Nephron (organoid): Measurements from ENCODE around the gene MYO1F.

Experiments used
- H3K27ac Mint-ChIP-seq, 3 experiments: 2 replicates each; pipeline ENCODE4 v1.8.0; 2020; ENCODE audit warnings: mixed read lengths in 3 of 3, mild to moderate bottlenecking in 2 of 3, moderate library complexity in 1 of 3
- H3K27me3 Mint-ChIP-seq: 2 replicates; pipeline ENCODE4 v1.8.0; 2021; ENCODE audit warnings: low read depth, mild to moderate bottlenecking, moderate library complexity, mixed read lengths
- H3K36me3 Mint-ChIP-seq: 2 replicates; pipeline ENCODE4 v1.8.0; 2020; ENCODE audit warnings: low read depth, mixed read lengths
- H3K4me1 Mint-ChIP-seq: 2 replicates; pipeline ENCODE4 v1.8.0; 2020; ENCODE audit warnings: mixed read lengths
- H3K4me3 Mint-ChIP-seq, 3 experiments: 2 replicates each; pipeline ENCODE4 v1.8.0; 2020; ENCODE audit warnings: mild to moderate bottlenecking in 3 of 3, mixed read lengths in 3 of 3, moderate library complexity in 2 of 3
- H3K9me3 Mint-ChIP-seq: 2 replicates; pipeline ENCODE4 v1.8.0; 2020; ENCODE audit warnings: mixed read lengths
- TF ChIP-seq, protein P1 (sequence below), 3 experiments: fragments of 200-600 bp; sonication (generic); IDR thresholded peaks; one replicate each; pipeline ENCODE4 v1.5.0; 2021; ENCODE audit warnings: antibody characterized with exemption in 3 of 3; ENCODE audit not compliant: unreplicated experiment in 3 of 3

MYO1F gene

DNA sequence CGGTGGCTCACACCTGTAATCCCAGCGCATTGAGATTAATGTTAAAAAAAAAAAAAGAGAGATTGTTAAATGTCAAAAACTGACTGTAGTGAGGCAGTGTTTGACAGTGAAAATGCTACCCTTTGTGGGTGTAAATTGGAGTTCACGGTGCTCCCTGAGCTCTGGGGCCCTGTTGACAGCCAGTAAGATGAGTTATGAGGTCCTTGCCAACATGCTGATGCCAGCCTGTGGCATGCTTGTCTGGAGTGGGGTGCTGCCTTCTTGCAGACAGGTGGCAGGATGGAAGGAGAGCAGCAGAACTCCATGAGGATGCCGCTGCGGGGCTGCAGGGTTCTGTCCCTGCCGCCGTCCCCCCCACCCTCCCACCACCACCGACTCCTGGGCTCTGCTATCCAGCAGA lies 100.7 kb downstream of the MYO1F start:
- Mint-ChIP-seq H3K36me3 (peaks cover 75% of the 10 kb centered on the region), H3K27ac (no peak overlapping the region), H3K4me1 (no peaks in the 10 kb centered on the region), H3K27me3 (no peaks in the 10 kb centered on the region), H3K4me3 (no peak overlapping the region), H3K9me3 (no peaks in the 10 kb centered on the region)
- TF ChIP-seq, protein P1, sequence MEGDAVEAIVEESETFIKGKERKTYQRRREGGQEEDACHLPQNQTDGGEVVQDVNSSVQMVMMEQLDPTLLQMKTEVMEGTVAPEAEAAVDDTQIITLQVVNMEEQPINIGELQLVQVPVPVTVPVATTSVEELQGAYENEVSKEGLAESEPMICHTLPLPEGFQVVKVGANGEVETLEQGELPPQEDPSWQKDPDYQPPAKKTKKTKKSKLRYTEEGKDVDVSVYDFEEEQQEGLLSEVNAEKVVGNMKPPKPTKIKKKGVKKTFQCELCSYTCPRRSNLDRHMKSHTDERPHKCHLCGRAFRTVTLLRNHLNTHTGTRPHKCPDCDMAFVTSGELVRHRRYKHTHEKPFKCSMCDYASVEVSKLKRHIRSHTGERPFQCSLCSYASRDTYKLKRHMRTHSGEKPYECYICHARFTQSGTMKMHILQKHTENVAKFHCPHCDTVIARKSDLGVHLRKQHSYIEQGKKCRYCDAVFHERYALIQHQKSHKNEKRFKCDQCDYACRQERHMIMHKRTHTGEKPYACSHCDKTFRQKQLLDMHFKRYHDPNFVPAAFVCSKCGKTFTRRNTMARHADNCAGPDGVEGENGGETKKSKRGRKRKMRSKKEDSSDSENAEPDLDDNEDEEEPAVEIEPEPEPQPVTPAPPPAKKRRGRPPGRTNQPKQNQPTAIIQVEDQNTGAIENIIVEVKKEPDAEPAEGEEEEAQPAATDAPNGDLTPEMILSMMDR (IDR thresholded peaks at IDR 0.05; ENCODE audit: unreplicated experiment in 3 of 3), result no peak

DNA sequence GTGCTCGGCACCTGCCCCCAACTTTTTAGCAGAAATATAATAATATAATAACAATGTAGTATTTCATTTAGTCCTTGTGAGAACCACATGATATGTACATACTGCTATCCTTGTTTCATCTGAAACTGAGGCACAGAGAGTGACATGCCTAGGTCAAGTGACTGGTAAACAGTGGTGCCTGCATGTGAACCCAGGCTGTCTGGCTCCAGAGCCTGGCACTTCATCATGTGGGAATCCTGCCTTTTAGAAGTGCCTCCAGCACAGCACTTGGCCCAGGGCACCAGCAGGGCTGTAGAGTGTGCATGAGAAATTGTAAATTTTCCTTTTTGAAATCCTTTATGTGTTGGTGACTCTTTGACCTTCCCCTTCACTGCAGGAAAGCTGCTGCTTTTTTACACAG lies 102.2 kb downstream of the MYO1F start:
- no peaks in the 10 kb centered on the region for H3K27me3 Mint-ChIP-seq
- H3K27ac Mint-ChIP-seq, result no peak overlapping the region
- H3K4me3 Mint-ChIP-seq, result no peak overlapping the region

DNA sequence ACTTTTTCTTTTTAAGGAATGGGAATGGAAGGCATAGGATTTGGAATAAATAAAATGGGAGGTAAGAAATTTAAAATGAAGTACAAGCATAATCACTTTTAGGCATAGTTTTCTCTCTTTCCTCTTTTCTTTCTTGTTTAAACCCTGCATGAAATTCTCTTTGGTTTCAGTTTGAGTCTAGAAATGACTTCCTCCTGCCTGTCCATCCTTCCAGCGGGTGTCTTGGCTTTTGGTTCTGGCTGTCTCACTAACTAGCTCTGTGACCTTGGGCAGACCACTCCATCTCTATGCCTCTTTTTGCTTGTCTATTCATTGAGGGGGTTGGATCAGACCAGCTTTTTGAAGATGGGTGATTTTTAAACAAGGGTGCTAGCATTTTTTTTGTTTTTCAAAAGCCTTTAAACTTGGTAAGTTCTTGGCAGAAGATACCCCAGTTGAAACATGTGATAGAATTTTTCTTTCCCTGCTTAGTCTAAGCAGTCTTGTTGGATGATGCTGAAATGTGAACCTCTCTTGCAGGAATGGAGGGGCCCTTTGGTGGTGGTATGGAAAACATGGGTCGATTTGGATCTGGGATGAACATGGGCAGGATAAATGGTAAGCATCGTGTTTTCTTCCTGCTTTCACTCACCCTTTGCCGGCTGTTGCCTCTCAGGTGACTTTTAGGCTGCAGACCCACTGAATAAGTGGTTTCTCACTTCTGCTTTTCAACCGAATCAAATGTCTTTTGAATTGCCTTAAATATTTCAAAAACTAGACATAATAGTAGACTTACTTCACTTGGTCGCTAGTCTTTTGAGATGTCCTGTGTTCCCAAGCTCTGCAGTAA lies 103.4 kb downstream of the MYO1F start:
- no peak overlapping the region for H3K4me3 Mint-ChIP-seq
- H3K9me3 Mint-ChIP-seq, result no peaks in the 10 kb centered on the region
- peaks cover 86% of the 10 kb centered on the region for H3K36me3 Mint-ChIP-seq
- peak overlapping the region in 1 of 3 experiments; percentile 1 for H3K27ac Mint-ChIP-seq
- H3K27me3 Mint-ChIP-seq, result no peaks in the 10 kb centered on the region
- TF ChIP-seq, protein P1 (IDR thresholded peaks at IDR 0.05; ENCODE audit: unreplicated experiment in 3 of 3), result no peak
- H3K4me1 Mint-ChIP-seq, result peaks cover 3% of the 10 kb centered on the region

More for the DNA sequence above, 102.2 kb downstream of the MYO1F start:
- Mint-ChIP-seq H3K4me1 (no peaks in the 10 kb centered on the region), H3K9me3 (no peaks in the 10 kb centered on the region), H3K36me3 (peaks cover 81% of the 10 kb centered on the region)
- TF ChIP-seq, protein P1 (IDR thresholded peaks at IDR 0.05; ENCODE audit: unreplicated experiment in 3 of 3), result no peak
